Stimulated activated CD8-positive, alpha-beta memory T cell treated with anti-CD3 and anti-CD28 coated beads, Interleukin-15, amount 100 ng/mL, for 48 hours (primary cell): Measurements from ENCODE around the gene GPR137.

ENCODE experiments used
- DNase-seq, 2 donors: peaks; one replicate each; pipeline ENCODE4 v3.0.0-alpha.2; 2020; ENCODE audit warnings: low read depth in 2 of 2

GPR137 gene

GRCh38 chr11:64264371-64264852 lies 21.2 kb upstream of the GPR137 start:
- no peak for DNase-seq

- DNase-seq, result no peak
Measured at GRCh38 chr11:64265176-64266160, 20.2 kb upstream of the GPR137 start.

GRCh38 chr11:64266339-64266738 lies 19.3 kb upstream of the GPR137 start:
- DNase-seq, result no peak

GRCh38 chr11:64267207-64267945 lies 18.3 kb upstream of the GPR137 start:
- no peak for DNase-seq

GRCh38 chr11:64268025-64268892 lies 17.4 kb upstream of the GPR137 start:
- no peak for DNase-seq

GRCh38 chr11:64268893-64269539 lies 16.6 kb upstream of the GPR137 start:
- DNase-seq, result peak in 1 of 2 donors; percentile 57

- DNase-seq, result peak; percentile 96 to 98
Measured at GRCh38 chr11:64269540-64270220, 16.0 kb upstream of the GPR137 start.

GRCh38 chr11:64275031-64275800 lies 10.4 kb upstream of the GPR137 start:
- DNase-seq, result no peak

GRCh38 chr11:64275841-64276240 lies 9.8 kb upstream of the GPR137 start:
- no peak for DNase-seq

GRCh38 chr11:64276653-64277431 lies 8.8 kb upstream of the GPR137 start:
- DNase-seq, result no peak

- no peak for DNase-seq
Measured at GRCh38 chr11:64278576-64279190, 7.0 kb upstream of the GPR137 start.

GRCh38 chr11:64281957-64282770 lies 3.5 kb upstream of the GPR137 start:
- DNase-seq, result no peak

- no peak for DNase-seq
Measured at GRCh38 chr11:64283092-64283491, 2.6 kb upstream of the GPR137 start.

GRCh38 chr11:64284048-64284961 lies 1.3 kb upstream of the GPR137 start, which contains the start of gene BAD:
TSS of gene BAD (minus strand) at chr11:64284665. CDS start at chr11:64284368, 297 bp downstream.
- peak; percentile 88 to 90 for DNase-seq

GRCh38 chr11:64285885-64286800 lies 495 bp downstream of the GPR137 start:
- DNase-seq, result no peak
